Aorta (tissue), 5 donors: ENCODE results near the gene BCAN. TPM values are rescaled to one million over a fixed set of nuclear protein-coding genes. Genes with fewer than 3 reads are reported as not detected.
A peak's percentile ranks its signal among the peaks of the same experiment; 100 is the strongest.

Experiments used
- ATAC-seq: fragments of 200-7000 bp; cut with Tn5 transposase; one replicate; pipeline ENCODE4 v1.9.1; 2022; ENCODE audit warnings: moderate library complexity; ENCODE audit not compliant: low FRiP score
- DNase-seq, 2 donors: peaks; one replicate each; pipeline ENCODE4 v3.0.0-alpha.2; 2020
- H3K27ac ChIP-seq, 2 donors: one replicate each; pipeline ENCODE4 v1.5.1; 2013; ENCODE audit warnings: low read length in 2 of 2, mild to moderate bottlenecking in 2 of 2, moderate library complexity in 2 of 2, control low read depth in 1 of 2, inconsistent platforms in 1 of 2, low read depth in 1 of 2
- H3K27me3 ChIP-seq, 2 donors: one replicate each; pipeline ENCODE4 v1.6.1; 2013; ENCODE audit warnings: control low read depth in 1 of 2, low read length in 1 of 2, mild to moderate bottlenecking in 1 of 2, moderate library complexity in 1 of 2; ENCODE audit not compliant: insufficient read depth in 2 of 2, control insufficient read depth in 1 of 2
- H3K36me3 ChIP-seq, 2 donors: one replicate each; pipeline ENCODE4 v1.6.1; 2013; ENCODE audit warnings: control low read depth in 1 of 2, low read length in 1 of 2, mild to moderate bottlenecking in 1 of 2; ENCODE audit not compliant: insufficient read depth in 2 of 2, control insufficient read depth in 1 of 2
- H3K4me1 ChIP-seq, 2 donors: one replicate each; pipeline ENCODE4 v1.6.1; 2013; ENCODE audit warnings: low read length in 2 of 2, control low read depth in 1 of 2, mild to moderate bottlenecking in 1 of 2, moderate library complexity in 1 of 2; ENCODE audit not compliant: insufficient read depth in 2 of 2, control insufficient read depth in 1 of 2
- H3K4me3 ChIP-seq, 2 donors: one replicate each; pipeline ENCODE4 v1.5.1; 2013; ENCODE audit warnings: low read length in 2 of 2, control low read depth in 1 of 2, mild to moderate bottlenecking in 1 of 2
- H3K9me3 ChIP-seq: one replicate; pipeline ENCODE4 v1.6.1; 2013; ENCODE audit warnings: mild to moderate bottlenecking, low read length; ENCODE audit not compliant: control insufficient read depth
- WGBS, 2 donors: extraction: QIAGEN DNeasy Blood & Tissue Kit; methylation state at CpG; one replicate each; pipeline ENCODE4 v1.1.7; 2013; 5-methylcytosine and 5-hydroxymethylcytosine counted together
- intact Hi-C, 2 donors: fragments of 100-400 bp; cut with DNase I; formaldehyde crosslinking; loops; one replicate each; pipeline versions ENCODE4 v1.14.2 to v1.15.0; 2022
- polyA plus RNA-seq, 2 donors: library from polyadenylated mRNA; stranded (reverse); fragments of 200-250 nt; gene quantifications; one replicate each; pipeline ENCODE4 v1.2.3, GENCODE V29; 2013
- total RNA-seq, 2 donors: library from RNA; stranded (reverse); fragmentation: NEBNext Ultra II Directional; extraction: Animal tissue kit (Norgen Biotek cat#: 25700); gene quantifications; one replicate each; pipeline ENCODE4 v1.2.1, GENCODE V29; 2021
- donor health status: healthy with polysubstance abuse.
- donor health status: Bipolar disorder and iron deficiency.
- donor health status: DM: no; HTN: no; CAD: no.
- donor health status: DM: no; HTN: no; CAD: no.
- donor health status: DM: yes; HTN: yes; CAD: no.

The BCAN gene
- total and polyA plus RNA-seq, 4 donors: 0.36 to 0.95 TPM; not detected in 2

DNA sequence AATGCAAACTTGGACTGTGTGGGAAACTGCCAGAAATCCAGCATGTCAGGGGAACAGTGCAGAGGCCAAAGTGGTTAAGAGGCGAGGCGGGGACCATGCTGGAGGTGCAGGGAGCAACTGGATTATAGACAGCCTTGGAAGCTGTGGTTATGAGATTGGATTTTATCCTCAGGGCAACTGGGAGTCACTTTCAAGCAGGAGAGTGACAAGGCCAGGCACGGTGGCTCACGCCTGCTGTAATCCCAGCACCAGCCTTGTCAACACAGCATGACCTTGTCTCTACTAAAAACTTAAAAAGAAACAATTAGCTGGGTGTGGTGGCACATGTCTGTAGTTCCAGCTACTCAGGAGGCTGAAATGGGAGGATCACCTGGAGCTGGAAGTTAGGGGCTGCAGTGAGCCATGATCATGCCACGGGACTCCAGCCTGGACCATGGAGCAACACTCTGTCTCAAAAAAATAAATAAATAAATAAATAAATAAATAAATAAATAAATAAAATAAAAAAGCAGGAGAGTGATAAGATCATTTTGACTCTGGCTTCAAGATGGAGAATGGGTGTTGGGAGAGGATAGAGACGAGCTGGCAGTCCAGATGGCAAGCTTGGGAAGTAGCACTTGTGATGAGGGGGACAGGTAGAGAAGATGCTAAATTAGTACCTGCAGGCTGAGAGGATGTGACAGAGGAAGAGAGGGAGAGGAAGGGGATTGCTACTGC lies 19.2 kb upstream of the BCAN start:
- DNase-seq (peak in 1 of 2 donors; percentile 30), ATAC-seq (no peak)
- Histone ChIP-seq H3K36me3 (no peaks in the 10 kb centered on the region), H3K4me3 (no peak overlapping the region), H3K9me3 (no peaks in the 10 kb centered on the region), H3K27me3 (peaks cover 0 to 1% of the 10 kb centered on the region in 2 donors), H3K4me1 (no peaks in the 10 kb centered on the region), H3K27ac (no peak overlapping the region)
- 83 to 84% methylated on average over 6 of the region's 6 CpGs for WGBS, 2 donors
- intact Hi-C loops: loop anchor here in 1 of 2 donors (5.0 kb wide), 1 partner anchor 35 kb away; no protein-coding TSS in a partner anchor

DNA sequence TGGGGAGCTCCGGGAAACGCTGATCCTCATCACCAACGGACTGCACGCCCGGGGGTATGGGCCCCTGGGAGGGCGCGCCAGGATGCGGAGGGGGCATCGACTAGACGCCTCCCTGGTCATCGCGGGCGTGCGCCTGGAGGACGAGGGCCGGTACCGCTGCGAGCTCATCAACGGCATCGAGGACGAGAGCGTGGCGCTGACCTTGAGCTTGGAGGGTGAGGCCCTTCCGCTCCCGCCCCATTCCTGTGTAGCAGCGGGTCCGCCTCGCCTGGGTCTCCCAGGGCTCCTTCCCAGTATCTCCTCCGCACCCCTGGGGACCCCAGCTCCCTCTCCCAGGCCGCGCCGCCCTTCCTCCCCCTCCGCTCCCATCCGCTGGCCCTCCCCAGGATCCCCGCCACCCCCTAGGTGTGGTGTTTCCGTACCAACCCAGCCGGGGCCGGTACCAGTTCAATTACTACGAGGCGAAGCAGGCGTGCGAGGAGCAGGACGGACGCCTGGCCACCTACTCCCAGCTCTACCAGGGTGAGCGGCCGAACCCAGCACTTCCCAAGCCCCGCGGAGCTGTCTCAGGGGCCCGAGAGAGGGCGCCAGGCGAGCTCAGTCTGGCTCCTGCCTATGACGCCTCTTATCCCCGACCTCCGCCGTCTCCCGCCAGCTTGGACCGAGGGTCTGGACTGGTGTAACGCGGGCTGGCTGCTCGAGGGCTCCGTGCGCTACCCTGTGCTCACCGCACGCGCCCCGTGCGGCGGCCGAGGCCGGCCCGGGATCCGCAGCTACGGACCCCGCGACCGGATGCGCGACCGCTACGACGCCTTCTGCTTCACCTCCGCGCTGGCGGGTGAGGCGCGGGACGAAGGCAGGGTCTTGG lies 17.7 kb upstream of the BCAN start:
- WGBS, 2 donors: 1 to 2% methylated on average over 81 to 87 of the region's 87 CpGs
- DNase-seq (peak; percentile 60 to 85), ATAC-seq (peak; percentile 65)
- intact Hi-C loops: loop anchor here (1.0 to 5.0 kb wide), 2 partner anchors 33 to 35 kb away; no protein-coding TSS in a partner anchor
- H3K4me1 ChIP-seq: no peaks in the 10 kb centered on the region
- no peak overlapping the region for H3K4me3 ChIP-seq
- H3K9me3 ChIP-seq: no peaks in the 10 kb centered on the region
- peaks cover 0 to 1% of the 10 kb centered on the region in 2 donors for H3K27me3 ChIP-seq
- no peaks in the 10 kb centered on the region for H3K36me3 ChIP-seq
- H3K27ac ChIP-seq: no peak overlapping the region

DNA sequence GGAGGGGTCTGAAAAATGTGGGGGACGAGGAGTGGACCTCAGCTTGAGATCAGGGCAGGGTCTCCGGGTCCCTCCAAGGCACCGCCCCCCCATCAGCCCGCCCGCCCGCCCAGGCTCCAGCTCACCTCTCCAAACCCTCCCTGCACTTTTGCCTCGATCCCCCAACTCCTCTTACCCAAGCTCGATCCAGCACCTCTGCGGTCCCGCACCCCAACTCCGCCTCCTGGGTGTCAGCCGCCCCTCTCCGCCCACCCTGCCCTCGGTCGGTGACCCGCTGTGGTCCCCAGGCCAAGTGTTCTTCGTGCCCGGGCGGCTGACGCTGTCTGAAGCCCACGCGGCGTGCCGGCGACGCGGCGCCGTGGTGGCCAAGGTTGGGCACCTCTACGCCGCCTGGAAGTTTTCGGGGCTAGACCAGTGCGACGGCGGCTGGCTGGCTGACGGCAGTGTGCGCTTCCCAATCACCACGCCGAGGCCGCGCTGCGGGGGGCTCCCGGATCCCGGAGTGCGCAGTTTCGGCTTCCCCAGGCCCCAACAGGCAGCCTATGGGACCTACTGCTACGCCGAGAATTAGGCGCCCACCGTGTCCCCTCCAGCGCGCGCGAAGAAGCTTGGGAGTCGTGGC lies 17.0 kb upstream of the BCAN start:
- intact Hi-C loops: loop anchor here (1.0 to 5.0 kb wide), 3 partner anchors 32 to 53 kb away; no protein-coding TSS in a partner anchor
- no peak overlapping the region for H3K27ac ChIP-seq
- no peak overlapping the region for H3K4me3 ChIP-seq
- peaks cover 0 to under 1% of the 10 kb centered on the region in 2 donors for H3K27me3 ChIP-seq
- 1% methylated on average over 48 to 55 of the region's 55 CpGs for WGBS, 2 donors
- DNase-seq (peak in 1 of 2 donors; percentile 78), ATAC-seq (peak; percentile 24)
- no peaks in the 10 kb centered on the region for H3K36me3 ChIP-seq
- no peaks in the 10 kb centered on the region for H3K9me3 ChIP-seq
- H3K4me1 ChIP-seq: no peaks in the 10 kb centered on the region

DNA sequence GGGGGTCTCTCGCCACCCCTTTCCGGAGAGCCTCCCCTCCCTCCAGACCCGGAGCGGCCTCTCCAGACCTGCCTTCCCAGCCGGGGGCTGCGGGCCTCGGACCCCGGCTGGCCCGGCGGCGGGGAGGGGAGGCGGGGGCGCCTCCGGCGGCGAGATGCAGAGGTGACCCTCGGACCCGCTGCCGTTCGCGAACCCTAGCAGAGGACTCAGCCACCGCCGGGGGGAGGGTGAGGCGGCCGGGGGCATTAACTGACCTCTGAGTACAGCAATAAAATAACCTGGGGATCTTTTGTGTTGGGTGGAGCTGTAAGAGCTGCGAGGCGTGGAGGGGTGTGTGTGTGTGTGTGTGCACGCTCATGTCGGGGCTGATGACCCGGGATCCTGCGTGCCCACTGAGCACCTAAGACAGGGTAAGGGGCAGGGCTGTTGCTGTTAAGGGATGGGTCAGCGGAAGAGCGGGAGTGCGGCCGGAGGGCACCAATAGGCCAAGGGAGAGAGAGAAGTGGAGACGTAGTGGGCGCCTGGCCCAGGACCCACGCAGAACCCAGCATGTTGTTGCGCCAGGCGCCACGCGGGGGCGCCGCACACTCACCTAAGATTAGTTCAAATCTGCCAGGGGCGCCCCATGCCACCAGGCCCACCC lies 16.4 kb upstream of the BCAN start:
- peak; percentile 77 for ATAC-seq
- no peak overlapping the region for H3K27ac ChIP-seq
- intact Hi-C loops: loop anchor here in 1 of 2 donors (1.0 to 2.0 kb wide), 2 partner anchors 53 to 101 kb away; no protein-coding TSS in a partner anchor
- H3K27me3 ChIP-seq: no peaks in the 10 kb centered on the region
- WGBS, 2 donors: 0 to 2% methylated on average over 42 to 45 of the region's 45 CpGs
- H3K36me3 ChIP-seq: no peaks in the 10 kb centered on the region
- H3K9me3 ChIP-seq: no peaks in the 10 kb centered on the region
- H3K4me1 ChIP-seq: no peaks in the 10 kb centered on the region
- H3K4me3 ChIP-seq: no peak overlapping the region
- DNase-seq: peak; percentile 65 to 89

DNA sequence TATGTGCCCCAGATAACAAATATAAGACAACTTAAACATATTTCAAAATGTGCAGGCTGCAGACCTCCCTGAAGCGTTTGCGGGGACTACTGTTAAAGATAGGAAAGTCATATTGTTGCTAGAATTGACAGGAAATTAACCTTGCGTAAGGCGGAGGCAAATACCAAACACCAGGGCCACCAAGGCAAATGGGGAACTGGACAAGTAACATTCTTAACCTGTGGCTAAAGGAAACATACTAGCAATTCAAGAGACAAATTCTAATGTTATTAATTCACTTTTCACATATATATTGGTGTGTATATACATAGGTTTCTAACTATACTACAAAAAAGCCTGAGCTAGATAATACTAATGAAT lies 15.9 kb upstream of the BCAN start:
- Histone ChIP-seq H3K9me3 (no peaks in the 10 kb centered on the region), H3K36me3 (no peaks in the 10 kb centered on the region), H3K4me3 (no peak overlapping the region), H3K27me3 (no peaks in the 10 kb centered on the region), H3K27ac (no peak overlapping the region), H3K4me1 (no peaks in the 10 kb centered on the region)
- no peak for ATAC-seq
- 44 to 46% methylated on average over 4 of the region's 4 CpGs for WGBS, 2 donors
- no peak for DNase-seq
- intact Hi-C loops: loop anchor here in 1 of 2 donors (2.0 kb wide), 1 partner anchor 101 kb away; no protein-coding TSS in a partner anchor

DNA sequence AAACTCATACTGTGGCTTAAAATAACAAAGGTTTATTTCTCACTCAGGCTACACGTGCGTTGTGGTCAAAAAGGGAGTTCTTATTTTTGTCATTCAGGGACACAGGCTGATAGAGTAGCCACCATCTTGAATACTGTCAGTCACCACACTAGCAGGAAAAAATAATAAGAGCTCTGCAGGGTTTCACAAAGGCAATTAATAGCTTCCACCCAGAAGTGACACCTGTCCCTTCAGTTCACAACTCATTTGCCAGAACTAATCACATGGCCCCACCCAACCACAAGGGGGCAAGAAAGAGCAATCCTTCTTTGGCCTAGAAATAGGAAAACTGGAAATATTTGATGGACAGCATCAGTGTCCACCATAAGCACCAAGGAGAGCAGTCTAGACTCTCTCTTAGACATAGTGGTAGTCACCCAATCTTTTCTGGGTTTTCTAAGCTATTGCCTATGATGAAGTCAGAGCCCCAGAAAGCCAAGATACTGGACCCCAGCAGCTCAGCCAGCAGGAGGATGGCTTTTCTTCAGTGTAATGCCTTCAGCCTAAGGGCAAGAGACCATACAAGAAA lies 14.5 kb upstream of the BCAN start:
- intact Hi-C loops: loop anchor here in 1 of 2 donors (2.0 kb wide), 1 partner anchor 99 kb away; no protein-coding TSS in a partner anchor
- DNase-seq (peak in 1 of 2 donors; percentile 24), ATAC-seq (no peak)
- no peaks in the 10 kb centered on the region for H3K27me3 ChIP-seq
- no peak overlapping the region for H3K27ac ChIP-seq
- H3K4me1 ChIP-seq: no peaks in the 10 kb centered on the region
- 54 to 64% methylated on average over 2 of the region's 2 CpGs for WGBS, 2 donors
- H3K9me3 ChIP-seq: no peaks in the 10 kb centered on the region
- H3K4me3 ChIP-seq: no peak overlapping the region
- no peaks in the 10 kb centered on the region for H3K36me3 ChIP-seq

DNA sequence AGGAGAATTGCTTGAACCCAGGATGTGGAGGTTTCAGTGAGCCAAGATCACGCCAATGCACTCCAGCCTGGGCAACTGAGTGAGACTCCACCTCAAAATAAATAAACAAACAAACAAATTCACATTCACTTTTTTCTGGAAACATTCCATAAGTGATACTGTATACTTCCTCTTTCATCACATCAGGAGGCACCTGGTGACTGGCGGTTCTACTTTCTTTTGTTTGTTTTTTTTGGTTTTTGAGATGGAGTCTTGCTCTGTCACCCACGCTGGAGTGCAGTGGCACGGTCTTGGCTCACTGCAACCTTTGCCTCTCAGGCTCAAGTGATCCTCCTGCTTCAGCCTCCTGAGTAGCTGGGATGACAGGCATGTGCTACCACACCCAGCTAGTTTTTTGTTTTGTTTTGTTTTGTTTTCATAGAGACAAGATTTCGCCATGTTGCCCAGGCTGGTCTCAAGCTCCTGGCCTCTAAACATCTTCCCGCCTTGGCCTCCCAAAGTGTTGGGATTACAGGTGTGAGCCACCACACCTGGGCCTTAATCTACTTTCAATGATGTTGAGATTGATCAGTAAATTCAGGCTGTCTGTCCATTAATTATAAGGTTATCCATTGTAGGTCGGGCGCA lies 12.0 kb upstream of the BCAN start:
- Histone ChIP-seq H3K9me3 (no peaks in the 10 kb centered on the region), H3K36me3 (no peaks in the 10 kb centered on the region), H3K4me3 (no peak overlapping the region), H3K27me3 (no peaks in the 10 kb centered on the region), H3K4me1 (no peaks in the 10 kb centered on the region), H3K27ac (no peak overlapping the region)
- intact Hi-C loops: loop anchor here in 1 of 2 donors (2.0 kb wide), 1 partner anchor 19 kb away; no protein-coding TSS in a partner anchor
- ATAC-seq (no peak), DNase-seq (peak in 1 of 2 donors; percentile 3)
- WGBS, 2 donors: 78 to 85% methylated on average over 8 of the region's 8 CpGs
